Hepatocyte (in vitro differentiated cells): Measurements from ENCODE around the gene STAT1.

Experiments used
- CTCF ChIP-seq: fragments of 200-600 bp; sonication (generic); IDR thresholded peaks from 2 replicates; pipeline ENCODE4 v1.5.1; 2016; ENCODE audit warnings: antibody characterized with exemption, mild to moderate bottlenecking; ENCODE audit not compliant: poor library complexity
- EZH2 ChIP-seq: fragments of 200-600 bp; sonication (generic); IDR thresholded peaks from 2 replicates; pipeline ENCODE4 v1.6.1; 2016; ENCODE audit warnings: antibody characterized with exemption, mild to moderate bottlenecking, borderline replicate concordance
- EZH2phosphoT487 ChIP-seq: fragments of 200-600 bp; sonication (generic); IDR thresholded peaks from one replicate; pipeline ENCODE4 v1.6.1; 2018; ENCODE audit warnings: antibody characterized with exemption, mild to moderate bottlenecking, low read depth, moderate library complexity; ENCODE audit not compliant: unreplicated experiment, severe bottlenecking

GRCh38 chr2:190999949-191000665 is 13.9 kb downstream of the STAT1 start:
- TF ChIP-seq EZH2phosphoT487 (no peak), CTCF (no peak), EZH2 (no peak)
